NB4 (cell line): ENCODE results near the gene SEZ6.

ENCODE experiments used
- DNase-seq: peaks from one replicate; pipeline ENCODE4 v3.0.0; 2010; ENCODE audit warnings: low read depth
- H3K4me3 ChIP-seq: one replicate; pipeline ENCODE4 v1.5.1; 2011; ENCODE audit warnings: mild to moderate bottlenecking, low read depth, low read length, moderate library complexity
- CTCF ChIP-seq: IDR thresholded peaks from one replicate; pipeline ENCODE4 v1.5.1; 2012; ENCODE audit warnings: low read depth, low read length
- MAX ChIP-seq: IDR thresholded peaks from 2 replicates; pipeline ENCODE4 v1.6.1; 2011; ENCODE audit warnings: low read depth, low read length
- MYC ChIP-seq: IDR thresholded peaks from 2 replicates; pipeline ENCODE4 v1.6.1; 2011; ENCODE audit warnings: low read depth, low read length
- POLR2A ChIP-seq: IDR thresholded peaks from 2 replicates; pipeline ENCODE4 v1.6.1; 2011; ENCODE audit warnings: mild to moderate bottlenecking; ENCODE audit not compliant: insufficient read length; ENCODE audit errors: extremely low read depth

The SEZ6 gene

GRCh38 chr17:28996554-28997096 lies 9.2 kb downstream of the SEZ6 start:
- no peak for DNase-seq
- TF ChIP-seq POLR2A, result no peak
- TF ChIP-seq CTCF, result no peak
- TF ChIP-seq MAX, result no peak
- TF ChIP-seq MYC, result no peak
- H3K4me3 ChIP-seq, result no peak overlapping the region

GRCh38 chr17:28993645-28994426 lies 12.0 kb downstream of the SEZ6 start:
- no peak overlapping the region for H3K4me3 ChIP-seq
- TF ChIP-seq MAX (no peak), CTCF (no peak)
- DNase-seq, result no peak

- no peak for DNase-seq
- no peak overlapping the region for H3K4me3 ChIP-seq
- no peak for TF ChIP-seq POLR2A
- no peak for TF ChIP-seq MAX
- no peak for TF ChIP-seq MYC
- TF ChIP-seq CTCF, result no peak
Measured at GRCh38 chr17:28992625-28993600, 12.9 kb downstream of the SEZ6 start.

GRCh38 chr17:28992185-28992584 lies 13.6 kb downstream of the SEZ6 start:
- H3K4me3 ChIP-seq, result no peak overlapping the region
- TF ChIP-seq MAX (no peak), POLR2A (no peak), MYC (no peak), CTCF (no peak)

GRCh38 chr17:28991779-28992178 lies 14.1 kb downstream of the SEZ6 start:
- TF ChIP-seq POLR2A (no peak), MAX (no peak), MYC (no peak), CTCF (no peak)
- H3K4me3 ChIP-seq, result no peak overlapping the region
- DNase-seq, result no peak

More at GRCh38 chr17:28992185-28992584, 13.6 kb downstream of the SEZ6 start:
- DNase-seq, result no peak
